ENCODE data around the gene PRKCSH.
"Not testable (repeated sequence)": the region's sequence is repeated elsewhere in the genome, so short reads cannot be mapped to it uniquely, and the experiment has no call there.

Gene PRKCSH

GRCh38 chr19:11420429-11421370, 14.7 kb upstream of the PRKCSH start:
- in situ Hi-C loops (cut with MboI; ENCODE audit: low sequenced_read_pairs), result no loop called here

- in situ Hi-C loops (cut with MboI; ENCODE audit: low sequenced_read_pairs), result no loop called here
Observed at GRCh38 chr19:11421371-11422098, 13.9 kb upstream of the PRKCSH start.

GRCh38 chr19:11422163-11423065, 13.0 kb upstream of the PRKCSH start:
- in situ Hi-C loops (cut with MboI; ENCODE audit: low sequenced_read_pairs), result no loop called here

- in situ Hi-C loops (cut with MboI; ENCODE audit: low sequenced_read_pairs), result no loop called here
Observed at GRCh38 chr19:11423164-11423790, 12.2 kb upstream of the PRKCSH start.

DNA sequence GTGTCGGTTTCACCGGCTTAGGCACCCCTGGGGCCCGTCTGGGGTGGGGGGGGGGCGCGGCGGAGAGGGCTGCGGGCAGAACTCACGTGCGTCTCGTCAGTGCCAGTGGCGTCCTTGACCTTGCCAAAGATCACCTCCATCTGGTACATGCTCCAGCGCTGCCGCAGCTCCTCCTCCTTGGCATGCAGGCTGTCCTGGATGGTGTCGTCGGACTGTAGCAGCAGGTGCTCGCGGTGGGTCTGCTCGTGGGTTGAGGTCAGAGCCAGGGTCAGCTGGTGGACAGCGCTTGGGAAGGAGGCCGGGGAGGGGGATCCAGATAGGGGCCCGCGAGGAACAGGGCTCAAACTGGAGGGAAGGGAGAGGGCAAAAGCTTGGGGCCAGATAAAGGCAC, 11.6 kb upstream of the PRKCSH start:
- in situ Hi-C loops (cut with MboI; ENCODE audit: low sequenced_read_pairs), result no loop called here

- in situ Hi-C loops (cut with MboI; ENCODE audit: low sequenced_read_pairs), result no loop called here
Observed at GRCh38 chr19:11425719-11426457, 9.5 kb upstream of the PRKCSH start.

DNA sequence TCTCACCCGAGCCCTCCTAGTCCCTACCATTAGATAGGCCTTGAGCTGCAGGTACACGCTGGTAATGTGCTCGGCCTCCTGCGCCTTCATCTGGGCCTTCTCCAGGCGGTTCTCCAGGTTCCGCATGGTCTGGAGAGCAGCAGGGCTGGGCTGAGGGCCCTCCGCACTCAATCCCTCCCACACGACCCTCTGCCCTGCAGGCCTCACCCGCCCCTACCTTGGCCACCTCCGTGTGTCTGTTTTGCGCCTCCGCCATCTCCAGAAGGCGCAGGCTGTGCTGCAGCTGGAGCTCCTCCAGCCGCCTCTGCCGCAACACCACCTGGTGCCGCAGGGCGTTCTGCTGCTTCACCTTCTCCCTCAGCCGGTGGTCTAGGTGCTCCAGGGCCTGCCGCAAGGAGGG, 8.8 kb upstream of the PRKCSH start:
- in situ Hi-C loops (cut with MboI; ENCODE audit: low sequenced_read_pairs), result no loop called here

GRCh38 chr19:11433526-11433925, 1.9 kb upstream of the PRKCSH start:
- in situ Hi-C loops (cut with MboI; ENCODE audit: low sequenced_read_pairs), result not testable (repeated sequence)

- in situ Hi-C loops (cut with MboI; ENCODE audit: low sequenced_read_pairs), result no loop called here
Observed at GRCh38 chr19:11434703-11435056, 755 bp upstream of the PRKCSH start.

GRCh38 chr19:11435833-11436313, 438 bp downstream of the PRKCSH start:
- in situ Hi-C loops (cut with MboI; ENCODE audit: low sequenced_read_pairs), result no loop called here

DNA sequence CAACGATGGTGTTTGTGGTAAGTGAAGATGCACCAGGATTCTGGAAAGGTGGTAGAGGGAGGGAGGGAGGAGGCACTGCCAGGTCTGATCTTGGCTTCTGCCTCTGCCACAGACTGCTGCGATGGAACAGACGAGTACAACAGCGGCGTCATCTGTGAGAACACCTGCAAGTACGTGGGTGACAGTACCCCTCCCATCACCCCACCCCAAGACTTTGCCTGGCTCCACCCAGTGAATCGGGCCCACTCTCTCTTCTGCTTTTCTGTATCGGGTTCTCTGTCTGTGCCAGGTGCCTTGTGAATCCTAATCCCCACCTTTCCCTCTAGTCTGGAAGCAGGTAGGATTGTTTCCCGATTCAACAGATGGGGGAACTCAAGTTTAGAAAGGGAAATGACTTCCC, 2.5 kb downstream of the PRKCSH start:
- in situ Hi-C loops (cut with MboI; ENCODE audit: low sequenced_read_pairs), result no loop called here

DNA sequence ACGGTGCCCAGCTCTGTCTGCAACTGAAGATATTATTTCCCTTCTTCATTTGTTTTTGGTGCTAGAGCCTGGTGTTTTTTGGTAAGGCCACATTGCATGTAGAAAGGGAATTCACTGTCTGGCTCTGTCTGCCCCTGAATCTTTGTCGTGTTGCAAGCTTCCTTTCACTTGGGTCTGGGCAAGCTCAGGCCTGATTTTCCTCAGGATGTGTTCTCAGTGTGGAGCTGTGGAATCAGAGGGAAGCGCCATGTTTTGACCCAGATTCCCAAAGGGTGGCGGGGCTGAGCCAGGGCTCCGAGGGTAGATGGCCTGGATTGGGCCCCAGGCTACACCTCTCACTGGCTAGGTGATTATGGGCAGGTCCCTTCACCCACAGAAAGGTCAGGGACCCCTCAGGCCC, 8.6 kb downstream of the PRKCSH start:
- in situ Hi-C loops (cut with MboI; ENCODE audit: low sequenced_read_pairs), result no loop called here

DNA sequence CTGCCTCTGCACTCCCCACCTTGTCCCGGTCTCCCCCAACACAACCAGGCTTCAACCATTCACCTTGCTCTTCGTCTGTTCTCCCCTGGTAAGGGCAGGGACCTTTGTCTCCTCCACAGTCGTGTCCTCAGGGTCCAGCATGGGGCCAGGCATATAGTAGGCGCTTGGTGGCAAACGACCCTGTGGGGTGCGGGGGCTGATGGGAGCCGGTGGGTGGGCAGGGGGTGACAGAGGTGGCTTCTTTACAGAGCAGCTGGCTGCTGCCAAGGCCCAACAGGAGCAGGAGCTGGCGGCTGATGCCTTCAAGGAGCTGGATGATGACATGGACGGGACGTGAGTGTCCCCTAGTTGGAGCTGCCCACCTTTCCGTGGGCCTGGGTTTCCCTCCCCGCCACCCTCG, 9.7 kb downstream of the PRKCSH start:
- in situ Hi-C loops (cut with MboI; ENCODE audit: low sequenced_read_pairs), result no loop called here

- in situ Hi-C loops (cut with MboI; ENCODE audit: low sequenced_read_pairs), result no loop called here
Observed at GRCh38 chr19:11446271-11446651, 10.8 kb downstream of the PRKCSH start.

- in situ Hi-C loops (cut with MboI; ENCODE audit: low sequenced_read_pairs), result no loop called here
Observed at GRCh38 chr19:11446652-11447301, 11.3 kb downstream of the PRKCSH start.

- in situ Hi-C loops (cut with MboI; ENCODE audit: low sequenced_read_pairs), result no loop called here
Observed at GRCh38 chr19:11447347-11448262, 12.2 kb downstream of the PRKCSH start.

DNA sequence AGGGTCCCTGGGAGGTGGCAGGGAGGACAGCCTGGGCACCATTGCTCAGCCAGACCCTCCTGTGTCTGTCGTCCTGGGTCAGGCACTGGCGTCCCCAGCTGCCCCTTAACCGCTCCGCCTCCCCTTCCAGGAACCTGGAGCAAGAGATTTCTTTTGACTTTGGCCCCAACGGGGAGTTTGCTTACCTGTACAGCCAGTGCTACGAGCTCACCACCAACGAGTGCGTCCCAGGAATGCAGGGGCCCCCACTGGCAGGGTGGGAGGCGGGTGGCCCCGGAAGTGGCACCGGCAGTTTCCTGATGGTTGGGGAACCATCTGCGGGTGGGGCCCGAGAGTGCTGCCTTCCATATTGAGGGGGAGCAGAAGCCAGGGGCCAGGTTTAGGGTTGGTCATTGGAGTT, 13.0 kb downstream of the PRKCSH start:
- in situ Hi-C loops (cut with MboI; ENCODE audit: low sequenced_read_pairs), result no loop called here

DNA sequence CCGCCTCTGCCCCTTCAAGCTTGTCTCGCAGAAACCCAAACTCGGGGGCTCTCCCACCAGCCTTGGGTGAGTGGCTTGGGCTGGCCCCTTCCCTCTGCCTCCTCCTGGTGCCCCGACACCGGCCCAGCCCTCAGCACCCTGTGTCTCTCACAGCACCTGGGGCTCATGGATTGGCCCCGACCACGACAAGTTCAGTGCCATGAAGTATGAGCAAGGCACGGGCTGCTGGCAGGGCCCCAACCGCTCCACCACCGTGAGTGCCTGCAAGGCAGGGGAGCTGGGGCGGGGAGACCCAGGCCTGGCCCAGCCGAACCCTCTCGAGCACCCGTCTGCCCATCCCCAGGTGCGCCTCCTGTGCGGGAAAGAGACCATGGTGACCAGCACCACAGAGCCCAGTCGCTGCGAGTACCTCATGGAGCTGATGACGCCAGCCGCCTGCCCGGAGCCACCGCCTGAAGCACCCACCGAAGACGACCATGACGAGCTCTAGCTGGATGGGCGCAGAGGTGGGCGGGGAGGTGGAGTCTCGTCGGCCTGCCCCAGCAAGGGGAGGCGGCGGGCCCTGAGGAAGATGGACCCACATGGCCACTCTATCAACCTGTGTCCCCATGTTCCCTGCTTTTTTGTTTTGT, 13.6 kb downstream of the PRKCSH start:
- in situ Hi-C loops (cut with MboI; ENCODE audit: low sequenced_read_pairs), result no loop called here

Data from HL-60/S4 treated with phorbol 12-myristate 13-acetate at 8.2 ng/mL for 4 days and 3 days (cell line).